BLaER1 (cell line): ENCODE data around the gene LAPTM4A.

Source experiments
- H3K27ac ChIP-seq: shearing (Covaris generic); formaldehyde crosslinking; 2 replicates; pipeline ENCODE4 v1.8.1; 2022
- H3K27me3 ChIP-seq: shearing (Covaris generic); formaldehyde crosslinking; 2 replicates; pipeline ENCODE4 v1.8.1; 2022
- H3K36me3 ChIP-seq: shearing (Covaris generic); formaldehyde crosslinking; 2 replicates; pipeline ENCODE4 v1.8.1; 2022
- H3K4me1 ChIP-seq: shearing (Covaris generic); formaldehyde crosslinking; 2 replicates; pipeline ENCODE4 v1.8.1; 2022
- H3K4me2 ChIP-seq: shearing (Covaris generic); formaldehyde crosslinking; 2 replicates; pipeline ENCODE4 v1.8.1; 2022
- H3K4me3 ChIP-seq: shearing (Covaris generic); formaldehyde crosslinking; 2 replicates; pipeline ENCODE4 v1.8.1; 2022
- H3K9ac ChIP-seq: shearing (Covaris generic); formaldehyde crosslinking; 2 replicates; pipeline ENCODE4 v1.8.1; 2022
- H3K9me3 ChIP-seq: shearing (Covaris generic); formaldehyde crosslinking; 2 replicates; pipeline ENCODE4 v1.8.1; 2022
- H4K20me1 ChIP-seq: shearing (Covaris generic); formaldehyde crosslinking; 2 replicates; pipeline ENCODE4 v1.8.1; 2022
- Cebpa-rat ChIP-seq: shearing (Covaris generic); IDR thresholded peaks from 2 replicates; pipeline ENCODE4 v1.8.1; 2022

The LAPTM4A gene

DNA sequence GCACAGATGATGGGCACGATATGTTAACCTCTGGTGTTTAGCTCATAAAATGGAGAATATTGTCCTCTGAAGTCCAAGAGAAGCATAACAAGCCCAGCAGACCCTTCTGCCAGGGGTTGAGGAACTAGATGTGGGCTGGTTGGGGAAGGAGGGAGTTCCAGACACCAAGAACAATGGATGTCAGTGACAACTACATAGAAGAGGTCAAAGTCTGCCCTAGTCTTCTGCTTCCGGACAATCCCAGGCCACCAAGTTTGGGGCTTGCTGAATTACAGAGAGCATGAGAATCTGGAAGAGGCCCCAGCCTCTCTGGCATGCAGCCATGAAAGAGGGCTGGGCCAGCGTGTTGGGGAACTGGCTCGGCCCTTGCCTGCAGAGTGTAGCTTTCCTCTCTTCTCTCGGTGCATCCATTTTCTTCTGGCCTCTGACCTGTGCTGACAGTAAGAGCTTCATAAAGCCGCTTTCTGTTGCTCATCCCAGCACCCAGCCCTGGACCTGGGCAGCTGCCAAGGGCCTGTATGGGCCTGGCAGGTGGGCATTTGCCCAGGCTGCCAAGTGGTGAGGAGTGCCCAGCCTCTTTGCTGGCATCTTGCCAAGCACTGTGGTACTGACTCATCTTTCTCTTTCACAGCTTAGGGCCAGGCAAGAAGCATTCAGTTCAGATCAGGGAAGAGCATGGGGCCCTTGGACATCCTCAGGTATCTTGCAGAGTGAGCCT, 14.6 kb upstream of the LAPTM4A start:
- Histone ChIP-seq H3K27me3 (no peaks in the 10 kb centered on the region), H3K4me1 (no peaks in the 10 kb centered on the region)
- TF ChIP-seq Cebpa-rat, result no peak

DNA sequence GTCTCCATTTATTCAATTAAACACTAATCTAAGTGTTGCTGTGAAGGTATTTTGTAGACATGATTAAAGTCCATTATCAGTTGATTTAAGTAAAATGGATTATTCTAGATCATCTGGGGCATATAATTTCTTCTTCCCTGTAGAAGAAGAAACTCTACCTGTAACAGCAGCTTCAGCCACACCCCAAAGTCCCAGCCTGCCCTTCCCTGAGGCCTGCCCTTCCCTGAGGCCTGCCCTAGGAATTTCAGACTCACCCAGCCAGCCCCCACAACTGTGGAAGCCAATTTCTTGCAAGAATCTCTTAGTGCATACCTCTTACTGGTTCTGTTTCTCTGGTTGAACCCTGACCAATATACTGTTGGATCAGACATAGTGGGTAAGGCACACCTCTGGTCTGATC, 13.4 kb upstream of the LAPTM4A start:
- Histone ChIP-seq H3K9me3 (peaks cover 14% of the 10 kb centered on the region), H3K27me3 (no peaks in the 10 kb centered on the region), H3K4me1 (no peaks in the 10 kb centered on the region), H3K4me3 (no peak overlapping the region), H3K4me2 (no peak overlapping the region), H3K9ac (no peak overlapping the region), H3K27ac (no peak overlapping the region), H4K20me1 (no peaks in the 10 kb centered on the region), H3K36me3 (no peaks in the 10 kb centered on the region)
- TF ChIP-seq Cebpa-rat, result no peak

More for the DNA sequence above, 14.6 kb upstream of the LAPTM4A start:
- no peaks in the 10 kb centered on the region for H3K36me3 ChIP-seq
- no peak overlapping the region for H3K9ac ChIP-seq
- no peak overlapping the region for H3K4me2 ChIP-seq
- no peaks in the 10 kb centered on the region for H4K20me1 ChIP-seq
- H3K4me3 ChIP-seq, result no peak overlapping the region
- H3K9me3 ChIP-seq, result peaks cover 14% of the 10 kb centered on the region
- H3K27ac ChIP-seq, result no peak overlapping the region

DNA sequence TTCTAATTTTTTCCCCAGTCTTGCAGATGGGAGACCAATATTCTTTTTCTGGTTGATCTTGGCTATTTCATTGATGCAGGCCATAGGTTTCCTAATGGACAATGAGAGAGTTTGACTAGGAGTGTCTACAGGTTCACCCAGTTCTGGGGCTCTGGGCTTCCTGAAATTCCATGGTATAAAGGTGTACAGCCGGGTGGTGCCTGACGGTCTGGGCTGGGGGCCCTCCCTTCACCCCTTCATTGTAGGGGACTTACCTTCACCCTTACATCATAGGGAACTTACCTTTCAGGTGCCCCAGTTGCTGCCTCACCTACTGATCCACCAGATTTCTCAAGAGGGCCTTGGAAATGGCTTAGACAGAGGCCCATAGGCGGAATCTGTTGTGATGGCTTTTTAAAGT, 13.0 kb upstream of the LAPTM4A start:
- Histone ChIP-seq H3K4me3 (no peak overlapping the region), H3K27ac (no peak overlapping the region), H3K36me3 (no peaks in the 10 kb centered on the region), H3K27me3 (no peaks in the 10 kb centered on the region), H3K4me1 (no peaks in the 10 kb centered on the region), H3K9me3 (peaks cover 14% of the 10 kb centered on the region), H4K20me1 (no peaks in the 10 kb centered on the region), H3K9ac (no peak overlapping the region), H3K4me2 (no peak overlapping the region)
- TF ChIP-seq Cebpa-rat, result no peak

DNA sequence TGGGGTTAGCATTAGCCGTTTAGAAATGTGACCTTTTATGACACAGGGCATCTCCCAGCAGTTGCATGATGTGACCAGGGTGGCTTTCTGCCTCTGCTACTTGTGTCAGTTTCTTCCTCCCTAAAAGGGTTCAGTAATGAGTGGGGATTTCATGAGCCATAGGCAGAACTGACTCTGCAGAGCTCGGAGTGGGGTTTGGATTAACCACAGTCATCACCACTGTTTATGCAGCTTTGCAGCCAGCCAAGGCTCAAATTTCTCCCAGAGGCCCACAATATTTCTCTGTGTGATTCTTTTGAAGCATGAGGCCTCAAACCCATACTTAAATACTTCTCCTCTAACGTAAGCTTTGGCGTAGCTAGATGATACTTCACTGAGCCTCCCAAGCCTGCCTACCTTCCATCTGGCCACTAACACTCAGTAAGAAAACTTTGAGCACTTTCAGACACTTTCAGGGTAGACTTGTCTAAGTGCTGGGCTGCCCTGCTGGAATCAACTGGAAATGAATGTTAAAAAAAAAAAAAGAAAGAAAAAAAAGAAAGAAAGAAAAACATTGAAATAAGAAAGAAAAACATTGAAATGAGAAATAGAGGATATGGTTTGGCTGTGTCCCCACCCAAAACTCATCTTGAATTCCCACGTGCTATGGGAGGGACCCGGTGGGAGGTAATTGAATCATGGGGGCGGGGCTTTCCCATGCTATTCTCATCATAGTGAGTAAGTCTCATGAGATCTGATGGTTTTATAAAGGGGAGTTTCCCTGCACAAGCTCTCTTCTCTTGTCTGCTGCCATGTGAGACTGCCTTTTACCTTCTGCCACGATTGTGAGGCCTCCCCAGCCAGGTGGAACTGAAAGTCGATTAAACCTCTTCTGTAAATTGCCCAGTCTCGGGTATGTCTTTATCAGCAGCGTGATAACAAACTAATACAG, 11.5 kb upstream of the LAPTM4A start:
- H3K4me2 ChIP-seq, result no peak overlapping the region
- no peaks in the 10 kb centered on the region for H4K20me1 ChIP-seq
- H3K4me1 ChIP-seq, result no peaks in the 10 kb centered on the region
- no peak overlapping the region for H3K27ac ChIP-seq
- TF ChIP-seq Cebpa-rat, result no peak
- no peak overlapping the region for H3K4me3 ChIP-seq
- H3K27me3 ChIP-seq, result no peaks in the 10 kb centered on the region
- no peaks in the 10 kb centered on the region for H3K36me3 ChIP-seq
- H3K9ac ChIP-seq, result no peak overlapping the region
- H3K9me3 ChIP-seq, result peaks cover 14% of the 10 kb centered on the region

DNA sequence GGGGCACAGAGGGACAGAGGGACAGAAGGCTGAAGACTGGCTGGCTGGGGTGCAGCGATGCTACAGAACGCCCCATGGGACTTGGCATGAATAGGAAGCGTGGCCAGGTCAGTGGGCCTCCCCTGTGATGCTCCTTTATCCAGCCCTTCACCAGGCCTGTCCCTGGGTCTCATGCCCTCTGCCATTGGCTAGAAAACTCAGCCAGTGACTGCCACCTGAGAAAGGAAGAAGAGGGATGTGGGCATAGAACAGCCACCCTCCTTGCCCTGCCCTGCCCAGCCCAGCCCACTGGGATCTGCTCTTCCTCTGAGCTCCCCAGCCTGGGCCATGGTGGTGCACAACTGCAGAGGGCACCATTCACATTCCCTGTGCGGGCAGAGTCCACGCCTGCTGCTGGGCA, 10.5 kb upstream of the LAPTM4A start:
- TF ChIP-seq Cebpa-rat, result no peak
- Histone ChIP-seq H3K4me2 (no peak overlapping the region), H3K9ac (no peak overlapping the region), H3K4me1 (no peaks in the 10 kb centered on the region), H3K4me3 (no peak overlapping the region), H3K9me3 (peaks cover 6% of the 10 kb centered on the region; the same call in 1 of the 2 replicates), H4K20me1 (no peaks in the 10 kb centered on the region), H3K36me3 (no peaks in the 10 kb centered on the region), H3K27ac (no peak overlapping the region), H3K27me3 (no peaks in the 10 kb centered on the region)

DNA sequence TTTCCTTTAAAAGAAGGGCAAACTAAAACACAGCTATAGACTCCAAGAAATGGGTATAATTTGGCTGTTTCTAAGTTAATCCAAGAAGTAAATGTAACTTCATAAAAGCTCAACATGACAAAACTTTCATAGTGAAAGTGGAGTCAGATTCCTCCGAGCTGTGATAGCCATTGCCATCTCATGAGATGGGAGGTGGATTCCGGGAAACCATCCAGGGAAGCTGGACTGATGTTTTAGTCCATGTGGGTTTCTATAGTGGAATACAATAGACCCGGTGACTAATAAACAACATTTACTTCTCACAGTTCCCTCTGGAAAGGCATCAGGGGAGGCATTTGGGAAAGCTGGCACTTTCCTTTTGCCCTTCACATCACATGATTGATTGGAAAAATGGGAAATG, 10.0 kb upstream of the LAPTM4A start:
- H3K9ac ChIP-seq, result no peak overlapping the region
- H3K27me3 ChIP-seq, result no peaks in the 10 kb centered on the region
- H3K36me3 ChIP-seq, result no peaks in the 10 kb centered on the region
- H3K4me2 ChIP-seq, result no peak overlapping the region
- H3K9me3 ChIP-seq, result peaks cover 5% of the 10 kb centered on the region; the same call in 1 of the 2 replicates
- no peaks in the 10 kb centered on the region for H4K20me1 ChIP-seq
- no peak for TF ChIP-seq Cebpa-rat
- H3K4me3 ChIP-seq, result no peak overlapping the region
- no peaks in the 10 kb centered on the region for H3K4me1 ChIP-seq
- no peak overlapping the region for H3K27ac ChIP-seq

DNA sequence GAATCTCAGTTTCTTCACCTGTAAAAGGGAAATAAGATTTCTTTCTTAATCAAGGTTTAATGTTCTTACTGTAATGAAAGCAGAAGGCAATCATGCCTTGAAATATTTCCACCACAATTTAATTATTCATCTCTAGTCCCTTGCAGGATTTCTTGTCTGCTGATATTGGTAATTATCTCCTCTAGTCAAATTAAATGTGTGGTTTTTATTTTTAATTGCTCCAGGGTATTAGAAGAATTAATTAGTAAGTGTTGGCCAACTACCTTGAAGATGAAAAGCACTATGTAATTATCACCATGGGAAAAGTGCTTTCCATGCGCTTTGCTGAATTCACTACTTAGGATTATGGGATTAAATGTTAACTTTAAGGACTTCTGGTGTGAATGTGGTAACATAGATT, 8.7 kb upstream of the LAPTM4A start:
- Histone ChIP-seq H3K9ac (no peak overlapping the region), H3K4me3 (no peak overlapping the region), H3K4me1 (no peaks in the 10 kb centered on the region), H3K27me3 (no peaks in the 10 kb centered on the region), H3K4me2 (no peak overlapping the region), H3K9me3 (peaks cover 5% of the 10 kb centered on the region; the same call in 1 of the 2 replicates), H3K36me3 (no peaks in the 10 kb centered on the region), H4K20me1 (no peaks in the 10 kb centered on the region), H3K27ac (no peak overlapping the region)
- TF ChIP-seq Cebpa-rat, result no peak

DNA sequence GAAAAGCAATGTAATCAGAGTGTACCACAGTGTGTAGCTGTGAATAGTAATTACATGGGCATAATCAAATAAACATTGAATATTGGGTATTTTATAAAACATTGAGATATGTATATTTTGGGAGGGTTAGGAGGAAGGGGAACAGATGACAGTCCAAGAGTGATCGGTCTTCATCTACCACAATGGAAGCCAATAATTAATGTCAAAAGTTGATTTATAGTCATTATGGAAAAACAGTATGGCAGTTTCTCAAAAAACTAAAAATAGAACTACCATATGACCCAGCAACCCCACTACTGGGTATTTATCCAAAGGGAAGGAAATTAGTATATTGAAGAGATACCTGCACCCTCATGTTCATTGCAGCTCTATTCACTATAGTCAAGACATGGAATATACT, 5.8 kb upstream of the LAPTM4A start:
- TF ChIP-seq Cebpa-rat, result no peak
- no peak overlapping the region for H3K9ac ChIP-seq

DNA sequence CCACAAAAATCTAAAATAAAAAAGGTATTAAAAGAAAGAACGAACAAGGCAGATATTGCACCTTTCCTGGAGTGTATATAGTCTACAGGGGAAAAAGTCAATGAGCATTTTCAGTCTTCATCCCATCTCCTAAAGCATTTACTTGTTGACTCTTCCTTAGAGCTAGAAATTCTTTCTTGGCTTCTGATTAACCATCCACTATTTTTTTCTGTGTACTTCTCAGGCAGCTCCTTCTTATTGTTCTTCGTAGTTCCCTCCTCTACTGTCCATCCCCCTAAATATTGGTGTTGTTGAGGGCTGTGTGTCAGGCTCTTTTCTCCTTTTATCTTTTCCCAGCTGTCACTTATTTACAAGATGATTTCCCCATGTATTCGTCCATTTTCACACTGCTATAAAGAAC, 3.5 kb upstream of the LAPTM4A start:
- Histone ChIP-seq H3K4me1 (peaks cover 9% of the 10 kb centered on the region), H3K9me3 (no peaks in the 10 kb centered on the region), H3K36me3 (no peaks in the 10 kb centered on the region), H3K27ac (no peak overlapping the region), H3K27me3 (no peaks in the 10 kb centered on the region), H3K9ac (no peak overlapping the region), H3K4me3 (no peak overlapping the region), H3K4me2 (no peak overlapping the region), H4K20me1 (no peaks in the 10 kb centered on the region)
- no peak for TF ChIP-seq Cebpa-rat

More for the DNA sequence above, 5.8 kb upstream of the LAPTM4A start:
- no peaks in the 10 kb centered on the region for H3K9me3 ChIP-seq
- H3K27me3 ChIP-seq, result no peaks in the 10 kb centered on the region
- no peaks in the 10 kb centered on the region for H4K20me1 ChIP-seq
- no peaks in the 10 kb centered on the region for H3K36me3 ChIP-seq
- no peak overlapping the region for H3K4me2 ChIP-seq
- H3K4me1 ChIP-seq, result peaks cover 7% of the 10 kb centered on the region
- H3K27ac ChIP-seq, result no peak overlapping the region
- H3K4me3 ChIP-seq, result no peak overlapping the region

DNA sequence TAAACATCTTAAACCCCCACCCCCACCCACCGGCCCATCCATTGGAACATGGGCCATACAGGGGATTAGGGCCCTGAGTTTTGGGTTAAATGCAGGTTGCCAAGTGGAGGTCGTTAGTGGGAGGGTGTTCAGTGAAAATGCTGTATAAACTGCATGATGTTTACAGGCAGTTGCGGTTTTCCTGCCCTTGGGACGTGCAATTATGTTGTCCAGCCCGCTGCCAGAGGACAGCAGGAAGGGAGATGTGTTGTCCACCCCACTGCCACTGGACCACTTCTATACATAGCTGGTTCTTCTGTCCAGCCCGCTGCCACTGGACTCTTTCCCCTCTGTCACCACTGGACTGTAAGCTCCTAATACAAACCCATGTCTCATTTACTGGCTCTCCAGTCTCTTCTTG, 2.7 kb upstream of the LAPTM4A start:
- no peak for TF ChIP-seq Cebpa-rat
- Histone ChIP-seq H3K9me3 (no peaks in the 10 kb centered on the region), H4K20me1 (no peaks in the 10 kb centered on the region), H3K4me3 (no peak overlapping the region), H3K9ac (no peak overlapping the region), H3K4me2 (no peak overlapping the region), H3K27me3 (no peaks in the 10 kb centered on the region), H3K4me1 (peaks cover 9% of the 10 kb centered on the region), H3K27ac (no peak overlapping the region), H3K36me3 (no peaks in the 10 kb centered on the region)
